Stimulated activated CD8-positive, alpha-beta memory T cell treated with anti-CD3 and anti-CD28 coated beads, Interleukin-4, amount 100 ng/mL, for 48 hours (primary cell): Measurements from ENCODE around the gene PXK.

Source experiments
- DNase-seq: peaks from one replicate; pipeline ENCODE4 v3.0.0-alpha.2; 2020

PXK gene

GRCh38 chr3:58349792-58350626 lies 17.3 kb downstream of the PXK start:
- DNase-seq, result no peak

- DNase-seq, result no peak
Measured at GRCh38 chr3:58350627-58351013, 17.9 kb downstream of the PXK start.

- DNase-seq, result no peak
Measured at GRCh38 chr3:58351920-58352319, 19.2 kb downstream of the PXK start.

- no peak for DNase-seq
Measured at GRCh38 chr3:58352626-58353025, 19.9 kb downstream of the PXK start.

- DNase-seq, result no peak
Measured at GRCh38 chr3:58353722-58354553, 21.2 kb downstream of the PXK start.

GRCh38 chr3:58355179-58355578 lies 22.5 kb downstream of the PXK start:
- no peak for DNase-seq

- no peak for DNase-seq
Measured at GRCh38 chr3:58356054-58356453, 23.4 kb downstream of the PXK start.

GRCh38 chr3:58357402-58357801 lies 24.7 kb downstream of the PXK start:
- no peak for DNase-seq

GRCh38 chr3:58358092-58358491 lies 25.4 kb downstream of the PXK start:
- peak; percentile 35 for DNase-seq

- no peak for DNase-seq
Measured at GRCh38 chr3:58358808-58359207, 26.1 kb downstream of the PXK start.

- DNase-seq, result no peak
Measured at GRCh38 chr3:58359621-58360020, 26.9 kb downstream of the PXK start.

GRCh38 chr3:58361866-58362265 lies 29.2 kb downstream of the PXK start:
- no peak for DNase-seq

GRCh38 chr3:58366699-58367098 lies 34.0 kb downstream of the PXK start:
- no peak for DNase-seq

- DNase-seq, result no peak
Measured at GRCh38 chr3:58369038-58369437, 36.3 kb downstream of the PXK start.

- DNase-seq, result no peak
Measured at GRCh38 chr3:58369876-58370275, 37.2 kb downstream of the PXK start.

- no peak for DNase-seq
Measured at GRCh38 chr3:58370407-58370806, 37.7 kb downstream of the PXK start.

- no peak for DNase-seq
Measured at GRCh38 chr3:58371754-58372153, 39.1 kb downstream of the PXK start.

GRCh38 chr3:58375254-58375653 lies 42.6 kb downstream of the PXK start:
- no peak for DNase-seq

- no peak for DNase-seq
Measured at GRCh38 chr3:58377168-58377567, 44.5 kb downstream of the PXK start.

- no peak for DNase-seq
Measured at GRCh38 chr3:58377750-58378149, 45.1 kb downstream of the PXK start.

- no peak for DNase-seq
Measured at GRCh38 chr3:58379351-58380073, 46.8 kb downstream of the PXK start.

GRCh38 chr3:58383476-58383875 lies 50.8 kb downstream of the PXK start:
- no peak for DNase-seq

- DNase-seq, result no peak
Measured at GRCh38 chr3:58383904-58384303, 51.2 kb downstream of the PXK start.
